AG04450 (cell line): ENCODE measurements around the gene NFASC. TPM values are rescaled to one million over a fixed set of nuclear protein-coding genes. Genes with fewer than 3 reads are reported as not detected.

Experiments
- CTCF ChIA-PET: fragments of 300-600, 350-600 bp; formaldehyde crosslinking; extraction: SDS; loops from one replicate; lab custom pipeline; 2022; ENCODE audit warnings: antibody characterized with exemption, inconsistent platforms; lab: Charles Lee
- POLR2A ChIA-PET: fragments of 350-600 bp; formaldehyde crosslinking; extraction: SDS; loops from one replicate; lab custom pipeline; 2021; ENCODE audit warnings: antibody characterized with exemption, inconsistent platforms; lab: Yijun Ruan, JAX
- DNase-seq: peaks from one replicate; pipeline ENCODE4 v3.0.0-alpha.2; 2011; ENCODE audit warnings: low read depth, low spot score
- H3K27ac ChIP-seq: one replicate; pipeline ENCODE4 v1.5.1; 2012; ENCODE audit warnings: low read depth, low read length, control low read depth
- H3K27me3 ChIP-seq: one replicate; pipeline ENCODE4 v1.6.0; 2012; ENCODE audit warnings: low read length; ENCODE audit not compliant: control insufficient read depth, insufficient read depth
- H3K4me3 ChIP-seq: 2 replicates; pipeline ENCODE4 v1.5.1; 2011; ENCODE audit warnings: mild to moderate bottlenecking, low read depth, low read length, control low read depth
- H3K9me3 ChIP-seq: 2 replicates; pipeline ENCODE4 v1.5.1; 2012; ENCODE audit warnings: low read length; ENCODE audit not compliant: control insufficient read depth, insufficient read depth
- CTCF ChIP-seq: IDR thresholded peaks from 2 replicates; pipeline ENCODE4 v1.5.1; 2011; ENCODE audit warnings: low read depth, low read length, control low read depth, inconsistent platforms
- polyA plus RNA-seq: library from polyadenylated mRNA; depleted of rRNA; stranded (reverse); fragments of >200 nt; gene quantifications from 2 replicates; pipeline ENCODE4 v1.2.3, GENCODE V29; 2011

NFASC gene
- polyA plus RNA-seq, 1 experiment, result 1.8 TPM

- Histone ChIP-seq H3K9me3 (no peaks in the 10 kb centered on the region), H3K4me3 (no peak overlapping the region), H3K27ac (no peak overlapping the region), H3K27me3 (peaks cover 19% of the 10 kb centered on the region)
- ChIA-PET CTCF (interaction anchor here (1.1 kb wide), 1 partner anchor 78 kb away, joined by 3 read pairs; no protein-coding TSS in a partner anchor), POLR2A (no interaction called here)
- DNase-seq, result no peak
- no peak for TF ChIP-seq CTCF
These were observed 112.5 kb downstream of the NFASC start for GRCh38 chr1:204983136-204983535.

- CTCF ChIA-PET, result interaction anchor here (1.1 kb wide), 1 partner anchor 78 kb away, joined by 3 read pairs; no protein-coding TSS in a partner anchor
- DNase-seq, result no peak
These were observed 113.2 kb downstream of the NFASC start for GRCh38 chr1:204983881-204984280.

GRCh38 chr1:204984499-204984898 is 113.8 kb downstream of the NFASC start:
- no peak for TF ChIP-seq CTCF
- Histone ChIP-seq H3K27ac (no peak overlapping the region), H3K4me3 (no peak overlapping the region), H3K27me3 (peaks cover 23% of the 10 kb centered on the region), H3K9me3 (no peaks in the 10 kb centered on the region)
- CTCF ChIA-PET, result interaction anchor here (1.1 to 9.3 kb wide), 2 partner anchors 77 kb away, joined by 3 to 129 read pairs; no protein-coding TSS in a partner anchor
- POLR2A ChIA-PET, result no interaction called here
- DNase-seq, result no peak

More at GRCh38 chr1:204983881-204984280, 113.2 kb downstream of the NFASC start:
- no peaks in the 10 kb centered on the region for H3K9me3 ChIP-seq
- TF ChIP-seq CTCF, result no peak
- no peak overlapping the region for H3K27ac ChIP-seq
- H3K4me3 ChIP-seq, result no peak overlapping the region
- POLR2A ChIA-PET, result no interaction called here
- peaks cover 19% of the 10 kb centered on the region for H3K27me3 ChIP-seq

- CTCF ChIA-PET, result interaction anchor here (0.6 to 9.3 kb wide), 3 partner anchors 11 to 400 kb away, joined by 3 to 129 read pairs (median 4); no protein-coding TSS in a partner anchor
- POLR2A ChIA-PET, result no interaction called here
- TF ChIP-seq CTCF, result no peak
- no peak overlapping the region for H3K4me3 ChIP-seq
- H3K27me3 ChIP-seq, result peaks cover 24% of the 10 kb centered on the region
- no peak overlapping the region for H3K27ac ChIP-seq
- no peaks in the 10 kb centered on the region for H3K9me3 ChIP-seq
- no peak for DNase-seq
These were observed 115.5 kb downstream of the NFASC start for GRCh38 chr1:204986181-204986580.

GRCh38 chr1:204987689-204988088 is 117.0 kb downstream of the NFASC start:
- Histone ChIP-seq H3K9me3 (no peaks in the 10 kb centered on the region), H3K4me3 (no peak overlapping the region), H3K27ac (no peak overlapping the region), H3K27me3 (peaks cover 35% of the 10 kb centered on the region)
- CTCF ChIA-PET, result interaction anchor here (0.6 to 9.3 kb wide), 6 partner anchors 44 to 269 kb away, joined by 3 to 129 read pairs (median 6); no protein-coding TSS in a partner anchor
- DNase-seq, result no peak
- POLR2A ChIA-PET, result no interaction called here
- no peak for TF ChIP-seq CTCF
